Measurements from ENCODE around the gene TBX4. TPM values are rescaled to one million over a fixed set of nuclear protein-coding genes. Genes with fewer than 3 reads are reported as not detected.

The TBX4 gene
- total and polyA plus RNA-seq, 9 of the 15 experiments (the other 6 are each of a cell fraction or from before 2014, with no cell fraction given): not detected

GRCh38 chr17:61431594-61432311 is 20.5 kb upstream of the TBX4 start:
- Histone ChIP-seq H3K79me2 (ENCODE audit: control insufficient read depth, insufficient read depth, low read length) (no peaks in the 10 kb centered on the region), H3K9me3 (replicated peaks; ENCODE audit: control insufficient read depth, insufficient read depth, low read depth, low read length) (no peaks in the 10 kb centered on the region), H3K9me1 (ENCODE audit: control insufficient read depth, insufficient read depth, low read length) (no peaks in the 10 kb centered on the region), H3K4me2 (ENCODE audit: insufficient read depth, low read length) (no peak overlapping the region), H3K4me1 (replicated peaks in 1 of 2; ENCODE audit: control insufficient read depth in 2 of 2, insufficient read depth in 2 of 2, low read length in 2 of 2) (no peaks in the 10 kb centered on the region), H4K20me1 (replicated peaks; ENCODE audit: control insufficient read depth, insufficient read depth, low read length) (no peaks in the 10 kb centered on the region), H3K27me3 (ENCODE audit: control insufficient read depth in 2 of 2, insufficient read depth in 2 of 2, low read length in 2 of 2) (peaks cover 0 to 2% of the 10 kb centered on the region in 2 experiments; a peak in 1 of 5 replicates), H3K27ac (ENCODE audit: extremely low read depth, low read depth, low read length) (no peak overlapping the region), H3K36me3 (ENCODE audit: control insufficient read depth, insufficient read depth, low read length) (no peaks in the 10 kb centered on the region), H2AFZ (ENCODE audit: low read depth, low read length) (no peak overlapping the region), H3K4me3 (no peak overlapping the region), H3K9ac (ENCODE audit: insufficient read depth in 1 of 2, low read depth in 2 of 2, low read length in 2 of 2) (no peak overlapping the region)
- no TSS peak for BruUV-seq (replicated peaks)
- no peak for FAIRE-seq
- DNase-seq (ENCODE audit: extremely low read depth in 1 of 4, low spot score in 3 of 4): no peak
- ChIA-PET CTCF (ENCODE audit: low intra/inter-chr PET ratio) (no interaction called here), POLR2A (no interaction called here)
- WGBS (ENCODE audit: insufficient coverage, low coverage, missing lambda C conversion rate): 2% methylated on average over 4 of the region's 4 CpGs
- in situ Hi-C loops (cut with MboI) (loop anchor here (25.0 kb wide), 1 partner anchor 681 kb away; no protein-coding TSS in a partner anchor), intact Hi-C loops (cut with micrococcal nuclease) (no loop called here)
- ATAC-seq: no peak
- no peak for TF ChIP-seq XRCC3 (IDR thresholded peaks at IDR 0.05)
- TF ChIP-seq RFX1 (IDR thresholded peaks at IDR 0.05): peak; percentile 8; the same call in 1 of the 2 replicates
- no peak for TF ChIP-seq GTF3C2 (IDR thresholded peaks at IDR 0.05; ENCODE audit: borderline replicate concordance, extremely low read depth, insufficient read length)
- TF ChIP-seq MAX (CRISPR knock-in tag; IDR thresholded peaks at IDR 0.05): no peak
- peak in 1 of 3 experiments; percentile 86; a peak in 2 of 6 replicates for TF ChIP-seq ZBTB11 (CRISPR knock-in tag; IDR thresholded peaks at IDR 0.05)
- TF ChIP-seq EWSR1 (IDR thresholded peaks at IDR 0.05; ENCODE audit: borderline replicate concordance, low read depth, partially characterized antibody): peak; percentile 85

Measured in K562 (cell line).